Smooth muscle cell (in vitro differentiated cells): Measurements from ENCODE around the gene EIF2A. TPM values are rescaled to one million over a fixed set of nuclear protein-coding genes. Genes with fewer than 3 reads are reported as not detected.

Experiments
- DNase-seq: peaks from one replicate; lab custom pipeline; 2025; ENCODE audit not compliant: unreplicated experiment; lab: John Stamatoyannopoulos, UW
- H2AFZ ChIP-seq: fragments of 200-600 bp; sonication (generic); 2 replicates; pipeline ENCODE4 v1.6.0; 2016; ENCODE audit warnings: antibody characterized with exemption, low read depth, mild to moderate bottlenecking
- H3F3A ChIP-seq: fragments of 200-600 bp; sonication (generic); 2 replicates; pipeline ENCODE4 v1.6.0; 2017; ENCODE audit warnings: antibody characterized with exemption, low read depth
- H3K27ac ChIP-seq: fragments of 200-600 bp; sonication (generic); 2 replicates; pipeline ENCODE4 v1.5.1; 2016; ENCODE audit warnings: low read depth, mild to moderate bottlenecking
- H3K27me3 ChIP-seq: fragments of 200-600 bp; sonication (generic); 2 replicates; pipeline ENCODE4 v1.6.1; 2016; ENCODE audit warnings: low read depth, mild to moderate bottlenecking
- H3K36me3 ChIP-seq: fragments of 200-600 bp; sonication (generic); 2 replicates; pipeline ENCODE4 v1.5.1; 2016; ENCODE audit warnings: low read depth
- H3K4me1 ChIP-seq: fragments of 200-600 bp; sonication (generic); 2 replicates; pipeline ENCODE4 v1.5.1; 2016; ENCODE audit warnings: low read depth
- H3K4me2 ChIP-seq: fragments of 200-600 bp; sonication (generic); 2 replicates; pipeline ENCODE4 v1.6.0; 2016; ENCODE audit warnings: mild to moderate bottlenecking
- H3K4me3 ChIP-seq: fragments of 200-600 bp; sonication (generic); 2 replicates; pipeline ENCODE4 v1.5.1; 2016; ENCODE audit warnings: mild to moderate bottlenecking
- H3K79me2 ChIP-seq: fragments of 200-600 bp; sonication (generic); 2 replicates; pipeline ENCODE4 v1.6.0; 2016; ENCODE audit warnings: low read depth, mild to moderate bottlenecking
- H3K9ac ChIP-seq: fragments of 200-600 bp; sonication (generic); 2 replicates; pipeline ENCODE4 v1.6.0; 2016; ENCODE audit warnings: low read depth
- H3K9me3 ChIP-seq: fragments of 200-600 bp; sonication (generic); replicated peaks from 2 replicates; pipeline ENCODE4 v1.5.1; 2016; ENCODE audit warnings: low read depth
- H4K20me1 ChIP-seq: fragments of 200-600 bp; sonication (generic); 2 replicates; pipeline ENCODE4 v1.6.0; 2016; ENCODE audit warnings: low read depth
- WGBS: methylation state at CpG from one replicate; pipeline ENCODE4 v1.1.7; 2016; ENCODE audit warnings: low lambda C conversion rate; 5-methylcytosine and 5-hydroxymethylcytosine counted together
- polyA plus RNA-seq: library from polyadenylated mRNA; unstranded; fragments of >200 nt; fragmentation: Nextera tagmentation; extraction: Ambion mirVana; gene quantifications from 2 replicates; pipeline ENCODE4 v1.2.1, GENCODE V29; 2016
- total RNA-seq: library from RNA; depleted of rRNA; stranded (reverse); fragments of >200 nt; gene quantifications from 2 replicates; pipeline ENCODE4 v1.2.3, GENCODE V29; 2014
- TF ChIP-seq, protein P1 (sequence below): fragments of 200-600 bp; sonication (generic); IDR thresholded peaks from 2 replicates; pipeline ENCODE4 v1.5.1; 2017; ENCODE audit warnings: borderline replicate concordance, mild to moderate bottlenecking, antibody characterized with exemption; ENCODE audit not compliant: insufficient read depth, poor library complexity, severe bottlenecking

Gene EIF2A
- total and polyA plus RNA-seq, 2 experiments from 2014 or later, result 34.0 to 166 TPM

- no peak overlapping the region for H2AFZ ChIP-seq
- TF ChIP-seq, protein P1, sequence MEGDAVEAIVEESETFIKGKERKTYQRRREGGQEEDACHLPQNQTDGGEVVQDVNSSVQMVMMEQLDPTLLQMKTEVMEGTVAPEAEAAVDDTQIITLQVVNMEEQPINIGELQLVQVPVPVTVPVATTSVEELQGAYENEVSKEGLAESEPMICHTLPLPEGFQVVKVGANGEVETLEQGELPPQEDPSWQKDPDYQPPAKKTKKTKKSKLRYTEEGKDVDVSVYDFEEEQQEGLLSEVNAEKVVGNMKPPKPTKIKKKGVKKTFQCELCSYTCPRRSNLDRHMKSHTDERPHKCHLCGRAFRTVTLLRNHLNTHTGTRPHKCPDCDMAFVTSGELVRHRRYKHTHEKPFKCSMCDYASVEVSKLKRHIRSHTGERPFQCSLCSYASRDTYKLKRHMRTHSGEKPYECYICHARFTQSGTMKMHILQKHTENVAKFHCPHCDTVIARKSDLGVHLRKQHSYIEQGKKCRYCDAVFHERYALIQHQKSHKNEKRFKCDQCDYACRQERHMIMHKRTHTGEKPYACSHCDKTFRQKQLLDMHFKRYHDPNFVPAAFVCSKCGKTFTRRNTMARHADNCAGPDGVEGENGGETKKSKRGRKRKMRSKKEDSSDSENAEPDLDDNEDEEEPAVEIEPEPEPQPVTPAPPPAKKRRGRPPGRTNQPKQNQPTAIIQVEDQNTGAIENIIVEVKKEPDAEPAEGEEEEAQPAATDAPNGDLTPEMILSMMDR, result no peak
- H3K9ac ChIP-seq, result no peak overlapping the region
- H3K36me3 ChIP-seq, result peaks cover 11% of the 10 kb centered on the region
- H3F3A ChIP-seq, result no peaks in the 10 kb centered on the region
- H3K4me2 ChIP-seq, result no peak overlapping the region
- H4K20me1 ChIP-seq, result peaks cover 41% of the 10 kb centered on the region
- no peaks in the 10 kb centered on the region for H3K4me1 ChIP-seq
- peaks cover 84% of the 10 kb centered on the region for H3K79me2 ChIP-seq
- H3K27me3 ChIP-seq, result no peaks in the 10 kb centered on the region
- H3K9me3 ChIP-seq, result no peaks in the 10 kb centered on the region
- DNase-seq, result no peak
- H3K4me3 ChIP-seq, result no peak overlapping the region
- H3K27ac ChIP-seq, result no peak overlapping the region
- WGBS, result 96% methylated on average over 4 of the region's 4 CpGs
Observed at GRCh38 chr3:150555859-150556436, 9.4 kb downstream of the EIF2A start.

GRCh38 chr3:150556792-150557191 is 10.2 kb downstream of the EIF2A start:
- Histone ChIP-seq H3K9ac (no peak overlapping the region), H3K9me3 (no peaks in the 10 kb centered on the region), H3F3A (no peaks in the 10 kb centered on the region), H3K4me2 (no peak overlapping the region), H4K20me1 (peaks cover 39% of the 10 kb centered on the region), H2AFZ (no peak overlapping the region), H3K36me3 (peaks cover 11% of the 10 kb centered on the region), H3K4me1 (no peaks in the 10 kb centered on the region), H3K4me3 (no peak overlapping the region), H3K27ac (no peak overlapping the region), H3K79me2 (peaks cover 75% of the 10 kb centered on the region), H3K27me3 (no peaks in the 10 kb centered on the region)
- DNase-seq, result no peak
- TF ChIP-seq, protein P1, result no peak
- 100% methylated on average over 2 of the region's 2 CpGs for WGBS

GRCh38 chr3:150557725-150558124 is 11.1 kb downstream of the EIF2A start:
- no peaks in the 10 kb centered on the region for H3K9me3 ChIP-seq
- 100% methylated on average over 1 of the region's 1 CpG for WGBS
- H3K4me2 ChIP-seq, result no peak overlapping the region
- DNase-seq, result no peak
- no peaks in the 10 kb centered on the region for H3K27me3 ChIP-seq
- no peak overlapping the region for H3K9ac ChIP-seq
- no peaks in the 10 kb centered on the region for H3K4me1 ChIP-seq
- no peak overlapping the region for H3K4me3 ChIP-seq
- H3K36me3 ChIP-seq, result peaks cover 9% of the 10 kb centered on the region
- H3K27ac ChIP-seq, result no peak overlapping the region
- peaks cover 41% of the 10 kb centered on the region for H4K20me1 ChIP-seq
- H3K79me2 ChIP-seq, result peaks cover 66% of the 10 kb centered on the region
- no peaks in the 10 kb centered on the region for H3F3A ChIP-seq
- TF ChIP-seq, protein P1, result no peak
- no peak overlapping the region for H2AFZ ChIP-seq

DNA sequence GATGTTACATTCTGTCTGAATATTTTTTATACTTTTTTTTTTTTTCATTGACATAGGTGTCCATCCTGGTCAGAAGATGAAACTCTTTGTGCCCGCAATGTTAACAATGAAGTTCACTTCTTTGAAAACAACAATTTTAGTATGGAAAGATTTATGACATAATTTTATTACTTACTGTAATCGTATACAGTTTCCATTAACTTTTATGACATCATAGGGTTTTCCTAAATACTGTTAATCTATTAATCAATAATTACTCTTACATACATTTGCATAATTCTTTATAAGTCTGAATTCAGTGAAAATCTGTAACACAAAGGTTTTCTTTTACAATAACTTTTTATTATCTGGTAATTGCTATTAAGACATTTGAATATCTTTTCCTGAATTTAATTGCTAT is 17.7 kb downstream of the EIF2A start:
- no peak overlapping the region for H3K9ac ChIP-seq
- H3K27ac ChIP-seq, result no peak overlapping the region
- H3K4me3 ChIP-seq, result no peak overlapping the region
- no peaks in the 10 kb centered on the region for H3K4me1 ChIP-seq
- TF ChIP-seq, protein P1, result no peak
- H4K20me1 ChIP-seq, result peaks cover 24% of the 10 kb centered on the region
- H3K9me3 ChIP-seq, result no peaks in the 10 kb centered on the region
- H3F3A ChIP-seq, result no peaks in the 10 kb centered on the region
- WGBS, result 98% methylated on average over 2 of the region's 2 CpGs
- no peak overlapping the region for H2AFZ ChIP-seq
- no peaks in the 10 kb centered on the region for H3K27me3 ChIP-seq
- H3K4me2 ChIP-seq, result no peak overlapping the region
- no peak for DNase-seq
- H3K36me3 ChIP-seq, result peaks cover 30% of the 10 kb centered on the region
- H3K79me2 ChIP-seq, result peaks cover 21% of the 10 kb centered on the region
